Inflammatory macrophage treated with lipopolysaccharide for 4 hours (primary cell): ENCODE data around the gene PNMT.
A peak's percentile ranks its signal among the peaks of the same experiment; 100 is the strongest.
"Not testable (repeated sequence)": the region's sequence is repeated elsewhere in the genome, so short reads cannot be mapped to it uniquely, and the experiment has no call there.

ENCODE experiments used
- DNase-seq: peaks from one replicate; pipeline ENCODE4 v3.0.0-alpha.2; 2020

Gene PNMT

GRCh38 chr17:39694593-39694992 is 26.3 kb downstream of the PNMT start:
- no peak for DNase-seq

- DNase-seq, result no peak
These were observed 26.8 kb downstream of the PNMT start for GRCh38 chr17:39695089-39695474.

- DNase-seq, result no peak
These were observed 28.5 kb downstream of the PNMT start for GRCh38 chr17:39696731-39697130.

- DNase-seq, result no peak
These were observed 29.7 kb downstream of the PNMT start for GRCh38 chr17:39697961-39698360.

GRCh38 chr17:39699157-39699817 is 31.0 kb downstream of the PNMT start:
- not testable (repeated sequence) for DNase-seq

GRCh38 chr17:39699818-39700147 is 31.5 kb downstream of the PNMT start, which contains the start of gene ERBB2:
TSS of gene ERBB2 (plus strand) at chr17:39700064. CDS start at chr17:39700239, 175 bp downstream.
- DNase-seq, result peak; percentile 24

- no peak for DNase-seq
These were observed 32.1 kb downstream of the PNMT start for GRCh38 chr17:39700148-39700987.

- DNase-seq, result no peak
These were observed 32.9 kb downstream of the PNMT start for GRCh38 chr17:39701012-39701783.

- no peak for DNase-seq
These were observed 33.6 kb downstream of the PNMT start for GRCh38 chr17:39701784-39702422.

GRCh38 chr17:39702901-39703893 is 34.9 kb downstream of the PNMT start:
- no peak for DNase-seq

- no peak for DNase-seq
These were observed 35.7 kb downstream of the PNMT start for GRCh38 chr17:39703913-39704312.

- no peak for DNase-seq
These were observed 36.7 kb downstream of the PNMT start for GRCh38 chr17:39704821-39705551.

- no peak for DNase-seq
These were observed 37.6 kb downstream of the PNMT start for GRCh38 chr17:39705786-39706348.

GRCh38 chr17:39706383-39706782 is 38.1 kb downstream of the PNMT start:
- no peak for DNase-seq

- DNase-seq, result no peak
These were observed 38.7 kb downstream of the PNMT start for GRCh38 chr17:39706921-39707337.

GRCh38 chr17:39709319-39709997 is 41.2 kb downstream of the PNMT start:
- no peak for DNase-seq

- no peak for DNase-seq
These were observed 42.0 kb downstream of the PNMT start for GRCh38 chr17:39709998-39710964.

- not testable (repeated sequence) for DNase-seq
These were observed 42.8 kb downstream of the PNMT start for GRCh38 chr17:39711071-39711470.

GRCh38 chr17:39711851-39712250 is 43.6 kb downstream of the PNMT start:
- no peak for DNase-seq
